IMR-90 (cell line): ENCODE measurements around the gene ELOVL5. TPM values are rescaled to one million over a fixed set of nuclear protein-coding genes. Genes with fewer than 3 reads are reported as not detected.
"Not testable (repeated sequence)": the region's sequence is repeated elsewhere in the genome, so short reads cannot be mapped to it uniquely, and the experiment has no call there.

Experiments used
- ATAC-seq: fragments of 200-7000 bp; cut with Tn5 transposase; 2 replicates; pipeline ENCODE4 v1.9.1; 2020; ENCODE audit warnings: low read depth, mild to moderate bottlenecking, moderate library complexity
- BruUV-seq: library from RNA; stranded (reverse); fragments of 400-500 nt; replicated peaks from 2 replicates; lab custom pipeline; 2021; lab: Mats Ljungman, UMichigan
- CTCF ChIA-PET: fragments of 300-600 bp; formaldehyde crosslinking; extraction: SDS; loops from one replicate; lab custom pipeline; 2021; ENCODE audit warnings: antibody characterized with exemption; lab: Yijun Ruan, JAX
- POLR2A ChIA-PET: fragments of 300-600 bp; sonication (Branson Sonifier 250); formaldehyde crosslinking; loops from one replicate; lab custom pipeline; 2022; ENCODE audit warnings: antibody characterized with exemption; ENCODE audit not compliant: unreplicated experiment; lab: Charles Lee
- DNase-seq: peaks from one replicate; pipeline ENCODE4 v3.0.0; 2013
- H2AFZ ChIP-seq: replicated peaks from 2 replicates; pipeline ENCODE3; 2013; ENCODE audit warnings: low read length, mild to moderate bottlenecking; ENCODE audit not compliant: poor library complexity
- H2AK5ac ChIP-seq: 2 replicates; pipeline ENCODE4 v1.6.1; 2013; ENCODE audit warnings: low read depth, low read length, inconsistent platforms
- H2AK9ac ChIP-seq: replicated peaks from 2 replicates; pipeline ENCODE3; 2013; ENCODE audit warnings: mild to moderate bottlenecking, low read depth, low read length, moderate library complexity; ENCODE audit not compliant: poor library complexity
- H2BK120ac ChIP-seq: 2 replicates; pipeline ENCODE4 v1.6.1; 2013; ENCODE audit warnings: low read depth, low read length, inconsistent platforms
- H2BK15ac ChIP-seq: 3 replicates; pipeline ENCODE4 v1.6.1; 2013; ENCODE audit warnings: low read depth, low read length, inconsistent platforms
- H2BK20ac ChIP-seq: 2 replicates; pipeline ENCODE4 v1.6.1; 2013; ENCODE audit warnings: low read depth, mild to moderate bottlenecking, inconsistent platforms, low read length, moderate library complexity
- H2BK5ac ChIP-seq: 2 replicates; pipeline ENCODE4 v1.6.1; 2013; ENCODE audit warnings: mild to moderate bottlenecking, low read depth, low read length, inconsistent platforms; ENCODE audit not compliant: poor library complexity, severe bottlenecking
- H3K14ac ChIP-seq: replicated peaks from 2 replicates; pipeline ENCODE4 v1.6.1; 2013; ENCODE audit warnings: low read depth, low read length, inconsistent platforms
- H3K18ac ChIP-seq: 2 replicates; pipeline ENCODE4 v1.6.1; 2013; ENCODE audit warnings: low read depth, low read length, control low read depth
- H3K23ac ChIP-seq: 2 replicates; pipeline ENCODE4 v1.6.1; 2013; ENCODE audit warnings: low read depth, low read length, inconsistent platforms
- H3K27ac ChIP-seq: 2 replicates; pipeline ENCODE4 v1.5.1; 2013; ENCODE audit warnings: mild to moderate bottlenecking, control low read depth, low read length; ENCODE audit not compliant: insufficient read depth
- H3K27me3 ChIP-seq: 2 replicates; pipeline ENCODE4 v1.6.1; 2013; ENCODE audit warnings: low read length; ENCODE audit not compliant: control insufficient read depth, insufficient read depth
- H3K36me3 ChIP-seq: 2 replicates; pipeline ENCODE4 v1.6.1; 2013; ENCODE audit warnings: low read length, mixed read lengths; ENCODE audit not compliant: control insufficient read depth, insufficient read depth
- H3K4ac ChIP-seq: 2 replicates; pipeline ENCODE4 v1.6.1; 2013; ENCODE audit warnings: low read depth, low read length, inconsistent platforms
- H3K4me1 ChIP-seq: 2 replicates; pipeline ENCODE4 v1.6.1; 2013; ENCODE audit warnings: low read length, mixed read lengths; ENCODE audit not compliant: control insufficient read depth, insufficient read depth
- H3K4me2 ChIP-seq: 2 replicates; pipeline ENCODE4 v1.6.1; 2013; ENCODE audit warnings: low read depth, mild to moderate bottlenecking, control low read depth, low read length, moderate library complexity
- H3K4me3 ChIP-seq: 2 replicates; pipeline ENCODE4 v1.5.1; 2013; ENCODE audit warnings: low read depth, mild to moderate bottlenecking, control low read depth, low read length, moderate library complexity; ENCODE audit not compliant: insufficient read depth
- H3K56ac ChIP-seq: 2 replicates; pipeline ENCODE4 v1.6.1; 2013; ENCODE audit warnings: low read length, inconsistent platforms; ENCODE audit not compliant: insufficient read depth; ENCODE audit errors: extremely low read depth
- H3K79me1 ChIP-seq, 2 experiments: 2 replicates each; pipeline ENCODE4 v1.6.1; 2013; ENCODE audit warnings: low read length in 2 of 2, inconsistent platforms in 1 of 2, low read depth in 1 of 2
- H3K9ac ChIP-seq: 2 replicates; pipeline ENCODE4 v1.6.1; 2013; ENCODE audit warnings: low read depth, low read length, control low read depth
- H3K9me1 ChIP-seq: 2 replicates; pipeline ENCODE4 v1.6.1; 2013; ENCODE audit warnings: low read length, inconsistent platforms; ENCODE audit not compliant: insufficient read depth
- H3K9me3 ChIP-seq: 2 replicates; pipeline ENCODE4 v1.6.1; 2013; ENCODE audit warnings: low read length; ENCODE audit not compliant: control insufficient read depth, insufficient read depth
- H4K20me1 ChIP-seq: 2 replicates; pipeline ENCODE4 v1.6.1; 2013; ENCODE audit warnings: low read length, inconsistent platforms; ENCODE audit not compliant: insufficient read depth
- H4K5ac ChIP-seq: 2 replicates; pipeline ENCODE4 v1.6.1; 2013; ENCODE audit warnings: mild to moderate bottlenecking, low read depth, low read length, control low read depth
- H4K8ac ChIP-seq, 2 experiments: 2 replicates each; pipeline ENCODE4 v1.6.1; 2013; ENCODE audit warnings: low read depth in 2 of 2, low read length in 2 of 2, control low read depth in 1 of 2, inconsistent platforms in 1 of 2
- H4K91ac ChIP-seq: 2 replicates; pipeline ENCODE4 v1.6.1; 2013; ENCODE audit warnings: low read depth, low read length, inconsistent platforms; ENCODE audit not compliant: insufficient read depth
- BHLHE40 ChIP-seq: fragments of 150-350 bp; IDR thresholded peaks from 2 replicates; pipeline ENCODE4 v1.6.1; 2016; ENCODE audit warnings: mild to moderate bottlenecking, low read depth, low read length
- CEBPB ChIP-seq: IDR thresholded peaks from 2 replicates; pipeline ENCODE4 v1.6.1; 2012; ENCODE audit warnings: low read depth, low read length, improper control_type of control experiment
- FOS ChIP-seq: fragments of 150-350 bp; IDR thresholded peaks from 2 replicates; pipeline ENCODE4 v1.6.1; 2016; ENCODE audit warnings: low read depth, low read length
- MAFK ChIP-seq: IDR thresholded peaks from 2 replicates; pipeline ENCODE4 v1.6.1; 2012; ENCODE audit warnings: low read depth, low read length, improper control_type of control experiment
- MAZ ChIP-seq: IDR thresholded peaks from 2 replicates; pipeline ENCODE4 v1.6.1; 2012; ENCODE audit warnings: low read depth, mild to moderate bottlenecking, low read length, improper control_type of control experiment, moderate library complexity, borderline replicate concordance
- NFE2L2 ChIP-seq: fragments of 150-350 bp; IDR thresholded peaks from 2 replicates; pipeline ENCODE4 v1.6.1; 2016; ENCODE audit warnings: low read depth, mild to moderate bottlenecking, low read length
- RAD21 ChIP-seq: IDR thresholded peaks from 2 replicates; pipeline ENCODE4 v1.6.1; 2012; ENCODE audit warnings: low read length, improper control_type of control experiment
- RFX5 ChIP-seq: IDR thresholded peaks from 2 replicates; pipeline ENCODE4 v1.8.0; 2012; ENCODE audit warnings: low read depth, mild to moderate bottlenecking, low read length, moderate library complexity
- WGBS, 2 experiments: methylation state at CpG; one replicate each; pipeline versions ENCODE4 v1.1.5 to v1.1.7; 2013; ENCODE audit warnings: missing lambda C conversion rate in 2 of 2; ENCODE audit not compliant: insufficient read length in 1 of 2; ENCODE audit errors: extremely low coverage in 2 of 2; 5-methylcytosine and 5-hydroxymethylcytosine counted together
- dilution Hi-C: fragments of 300-500 bp; cut with HindIII; formaldehyde crosslinking; loops from one replicate; pipeline ENCODE4 v1.14.3; 2018; ENCODE audit warnings: low sequenced_read_pairs; ENCODE audit not compliant: unreplicated experiment
- in situ Hi-C: fragments of 300-500 bp; cut with MboI; formaldehyde crosslinking; loops from 3 replicates; pipeline ENCODE4 v1.14.3; 2019; ENCODE audit warnings: low sequenced_read_pairs, inconsistent platforms, mixed read lengths
- intact Hi-C: fragments of 100-400 bp; cut with micrococcal nuclease; formaldehyde crosslinking; loops from 2 replicates; pipeline ENCODE4 v1.10.0; 2022
- polyA plus RNA-seq, 3 experiments: library from polyadenylated mRNA; depleted of rRNA; stranded (reverse); fragments of >200 nt; gene quantifications; 2 replicates each; pipeline ENCODE4 v1.2.3, GENCODE V29; 2012; ENCODE audit warnings: low replicate concordance in 1 of 3
- total RNA-seq: library from RNA; depleted of rRNA; stranded (reverse); fragments of >200 nt; gene quantifications from 2 replicates; pipeline ENCODE4 v1.2.3, GENCODE V29; 2012

Gene ELOVL5
- total and polyA plus RNA-seq, 2 of the 4 experiments (the other 2 are of a cell fraction), result 32.1 to 42.3 TPM

DNA sequence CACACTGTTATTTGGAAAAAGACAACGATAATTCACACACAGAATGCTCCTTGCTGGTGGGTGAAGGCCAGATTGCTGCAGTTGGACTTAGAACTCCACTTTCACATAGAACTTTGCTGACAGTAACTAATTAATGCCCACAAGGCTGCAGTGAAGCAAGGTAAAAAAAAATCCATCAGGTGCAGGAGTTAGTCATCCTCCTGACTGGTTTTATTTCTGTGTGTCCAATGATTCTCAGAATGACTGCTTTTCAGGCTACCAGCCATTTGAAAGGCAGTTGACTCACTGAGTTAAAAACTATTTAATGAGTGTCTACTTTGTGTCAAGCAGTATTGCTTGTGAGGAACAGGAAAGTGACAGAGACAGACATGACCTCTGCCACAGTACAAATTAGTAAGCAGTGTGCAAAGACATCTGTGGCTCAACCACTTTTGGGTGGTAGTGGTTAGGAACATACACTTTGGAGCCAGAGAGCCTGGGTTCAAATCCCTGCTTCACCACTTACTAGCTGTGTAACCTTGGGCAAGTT lies 41.9 kb downstream of the ELOVL5 start:
- dilution Hi-C loops (no loop called here), in situ Hi-C loops (no loop called here), intact Hi-C loops (no loop called here)
- Histone ChIP-seq H3K4ac (no peak overlapping the region), H3K9me1 (peaks cover 21% of the 10 kb centered on the region), H2BK5ac (no peak overlapping the region), H4K5ac (no peak overlapping the region), H2BK20ac (no peak overlapping the region), H3K27me3 (no peaks in the 10 kb centered on the region), H3K9me3 (no peaks in the 10 kb centered on the region), H3K79me1 (peaks cover 36 to 69% of the 10 kb centered on the region in 2 experiments), H3K18ac (no peak overlapping the region), H3K27ac (no peak overlapping the region), H3K4me3 (no peak overlapping the region), H3K56ac (no peak overlapping the region), H3K23ac (no peak overlapping the region), H2AK5ac (no peak overlapping the region), H2AK9ac (no peak overlapping the region), H4K20me1 (peaks cover 7% of the 10 kb centered on the region), H3K4me1 (peaks cover 7% of the 10 kb centered on the region), H2AFZ (no peak overlapping the region), H4K91ac (no peak overlapping the region), H2BK15ac (no peak overlapping the region), H4K8ac (no peak overlapping the region), H2BK120ac (no peak overlapping the region), H3K14ac (no peak overlapping the region), H3K36me3 (no peaks in the 10 kb centered on the region), H3K4me2 (no peak overlapping the region), H3K9ac (no peak overlapping the region)
- POLR2A ChIA-PET, result no interaction called here
- ATAC-seq (no peak), DNase-seq (peak; percentile 49)
- TF ChIP-seq MAFK (no peak), MAZ (no peak), RFX5 (no peak), FOS (no peak), BHLHE40 (no peak), CEBPB (no peak), RAD21 (no peak), NFE2L2 (no peak)
- no CpG with 5 or more reads among the region's 1 CpG for WGBS, 2 experiments
- no TSS peak for BruUV-seq
- CTCF ChIA-PET, result no interaction called here

DNA sequence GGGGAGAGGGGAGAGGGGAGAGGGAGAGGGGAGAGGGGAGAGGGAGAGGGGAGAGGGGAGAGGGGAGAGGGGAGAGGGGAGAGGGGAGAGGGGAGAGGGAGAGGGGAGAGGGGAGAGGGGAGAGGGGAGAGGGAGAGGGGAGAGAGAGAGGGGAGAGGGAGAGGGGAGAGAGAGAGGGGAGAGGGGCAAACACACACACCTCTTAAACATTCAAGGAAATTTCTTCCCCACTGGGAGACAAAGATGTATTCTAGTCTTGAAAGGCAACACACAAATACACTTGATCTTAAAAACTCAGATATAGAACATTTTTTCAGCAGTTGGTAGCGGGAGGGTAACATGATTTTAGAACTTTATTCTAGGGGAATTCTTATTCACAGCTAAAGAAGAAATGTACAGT lies 42.5 kb downstream of the ELOVL5 start:
- H3K27me3 ChIP-seq, H3K18ac ChIP-seq, in situ Hi-C loops, H2AFZ ChIP-seq, H4K20me1 ChIP-seq, H4K91ac ChIP-seq, H3K9me3 ChIP-seq, BruUV-seq, H3K23ac ChIP-seq, H4K5ac ChIP-seq, H3K56ac ChIP-seq, ATAC-seq, DNase-seq, H3K9ac ChIP-seq, dilution Hi-C loops, H3K4ac ChIP-seq, H2BK15ac ChIP-seq, CTCF ChIA-PET, POLR2A ChIA-PET, H2BK20ac ChIP-seq, H2AK5ac ChIP-seq, H3K4me1 ChIP-seq, H3K4me2 ChIP-seq, intact Hi-C loops, H2BK120ac ChIP-seq, H2AK9ac ChIP-seq, H4K8ac ChIP-seq, H3K4me3 ChIP-seq, H2BK5ac ChIP-seq, H3K14ac ChIP-seq, H3K36me3 ChIP-seq, H3K27ac ChIP-seq: not testable (repeated sequence)
- Histone ChIP-seq H3K79me1 (peaks cover 38 to 69% of the 10 kb centered on the region in 2 experiments), H3K9me1 (peaks cover 23% of the 10 kb centered on the region)
- WGBS, 2 experiments, result no CpG with 5 or more reads among the region's 1 CpG
